Neuronal stem cell (in vitro differentiated cells): ENCODE measurements around the gene RASSF6.

Experiments used
- DNase-seq: peaks from one replicate; pipeline ENCODE4 v3.0.0-alpha.2; 2013; ENCODE audit warnings: low spot score
- H2AFZ ChIP-seq: one replicate; pipeline ENCODE4 v1.6.1; 2013; ENCODE audit warnings: mild to moderate bottlenecking, low read length, inconsistent platforms
- H2AK5ac ChIP-seq: 2 replicates; pipeline ENCODE4 v1.6.1; 2013; ENCODE audit warnings: low read depth, mild to moderate bottlenecking, inconsistent platforms, low read length, moderate library complexity, mixed read lengths
- H2BK120ac ChIP-seq: 2 replicates; pipeline ENCODE4 v1.6.1; 2013; ENCODE audit warnings: low read depth, mild to moderate bottlenecking, inconsistent platforms, low read length, moderate library complexity, mixed read lengths
- H2BK12ac ChIP-seq: one replicate; pipeline ENCODE4 v1.6.1; 2013; ENCODE audit warnings: low read length, inconsistent platforms
- H2BK15ac ChIP-seq: 2 replicates; pipeline ENCODE4 v1.6.1; 2013; ENCODE audit warnings: mild to moderate bottlenecking, low read length, inconsistent platforms, mixed read lengths
- H2BK5ac ChIP-seq: one replicate; pipeline ENCODE4 v1.6.1; 2013; ENCODE audit warnings: inconsistent platforms, mild to moderate bottlenecking, low read length, moderate library complexity
- H3K14ac ChIP-seq: one replicate; pipeline ENCODE4 v1.6.1; 2013; ENCODE audit warnings: low read length, inconsistent platforms
- H3K18ac ChIP-seq: 2 replicates; pipeline ENCODE4 v1.6.1; 2013; ENCODE audit warnings: low read length, inconsistent platforms
- H3K23ac ChIP-seq: 2 replicates; pipeline ENCODE4 v1.6.1; 2013; ENCODE audit warnings: low read depth, mild to moderate bottlenecking, mixed read lengths, low read length, inconsistent platforms; ENCODE audit not compliant: poor library complexity
- H3K27ac ChIP-seq: replicated peaks from 3 replicates; pipeline ENCODE4 v1.5.1; 2013; ENCODE audit warnings: low read length, inconsistent platforms
- H3K27me3 ChIP-seq, 3 experiments: 2 replicates each; pipeline ENCODE4 v1.6.1; 2013; ENCODE audit warnings: low read length in 3 of 3, mild to moderate bottlenecking in 2 of 3, inconsistent platforms in 1 of 3, low read depth in 1 of 3, mixed read lengths in 1 of 3, moderate library complexity in 1 of 3; ENCODE audit not compliant: control insufficient read depth in 3 of 3, insufficient read depth in 3 of 3
- H3K36me3 ChIP-seq, 2 donors: replicated peaks in 1 of 2; 2 replicates each; pipeline ENCODE4 v1.6.1; 2013; ENCODE audit warnings: low read length in 2 of 2; ENCODE audit not compliant: control insufficient read depth in 2 of 2, insufficient read depth in 2 of 2
- H3K4ac ChIP-seq: 2 replicates; pipeline ENCODE4 v1.6.1; 2013; ENCODE audit warnings: inconsistent platforms, mild to moderate bottlenecking, low read length, moderate library complexity
- H3K4me1 ChIP-seq, 2 donors: 1 replicate in 1 of 2; 2 replicates in 1 of 2; pipeline ENCODE4 v1.6.1; 2013; ENCODE audit warnings: low read length in 2 of 2, low read depth in 1 of 2; ENCODE audit not compliant: control insufficient read depth in 2 of 2, insufficient read depth in 1 of 2
- H3K4me2 ChIP-seq: one replicate; pipeline ENCODE4 v1.6.1; 2013; ENCODE audit warnings: mild to moderate bottlenecking, low read length, inconsistent platforms; ENCODE audit not compliant: insufficient read depth, poor library complexity, severe bottlenecking
- H3K4me3 ChIP-seq, 2 donors: 2 replicates each; pipeline ENCODE4 v1.5.1; 2013; ENCODE audit warnings: low read length in 2 of 2, mild to moderate bottlenecking in 2 of 2, inconsistent platforms in 1 of 2, moderate library complexity in 1 of 2
- H3K79me1 ChIP-seq: one replicate; pipeline ENCODE4 v1.6.1; 2013; ENCODE audit warnings: low read depth, mild to moderate bottlenecking, inconsistent platforms, low read length, moderate library complexity
- H3K9ac ChIP-seq: one replicate; pipeline ENCODE4 v1.6.1; 2013; ENCODE audit warnings: mild to moderate bottlenecking, low read depth, low read length, inconsistent platforms; ENCODE audit not compliant: poor library complexity
- H3K9me3 ChIP-seq, 2 donors: replicated peaks in 1 of 2; 2 replicates each; pipeline versions ENCODE3 to v1.6.1; 2013; ENCODE audit warnings: low read length in 2 of 2, mild to moderate bottlenecking in 2 of 2, inconsistent platforms in 1 of 2, low read depth in 1 of 2, mixed read lengths in 1 of 2, moderate library complexity in 1 of 2; ENCODE audit not compliant: control insufficient read depth in 2 of 2, insufficient read depth in 1 of 2
- H4K8ac ChIP-seq: one replicate; pipeline ENCODE4 v1.6.1; 2013; ENCODE audit warnings: low read depth, mild to moderate bottlenecking, inconsistent platforms, low read length, moderate library complexity
- H4K91ac ChIP-seq: one replicate; pipeline ENCODE4 v1.6.1; 2013; ENCODE audit warnings: low read length, low read depth, mild to moderate bottlenecking, inconsistent platforms; ENCODE audit not compliant: poor library complexity
- WGBS, 2 donors: extraction: QIAGEN DNeasy Blood & Tissue Kit; methylation state at CpG; one replicate each; pipeline ENCODE4 v1.1.7; 2013; ENCODE audit warnings: missing lambda C conversion rate in 2 of 2, mixed read lengths in 1 of 2; ENCODE audit not compliant: insufficient read length in 2 of 2, insufficient replicate concordance in 1 of 2; ENCODE audit errors: extremely low coverage in 2 of 2; 5-methylcytosine and 5-hydroxymethylcytosine counted together

Gene RASSF6

GRCh38 chr4:73607375-73608033 lies 12.7 kb downstream of the RASSF6 start:
- H2AK5ac ChIP-seq = no peak overlapping the region
- no peak overlapping the region for H3K18ac ChIP-seq
- no peak overlapping the region for H4K8ac ChIP-seq
- H4K91ac ChIP-seq = no peak overlapping the region
- H3K4me1 ChIP-seq = peaks cover 0 to 1% of the 10 kb centered on the region in 2 donors
- no peak overlapping the region for H2BK12ac ChIP-seq
- H3K27ac ChIP-seq = no peak overlapping the region
- H2BK5ac ChIP-seq = no peak overlapping the region
- no peaks in the 10 kb centered on the region for H3K36me3 ChIP-seq
- no peak overlapping the region for H3K4me2 ChIP-seq
- no peak for DNase-seq
- no peak overlapping the region for H3K23ac ChIP-seq
- H2BK15ac ChIP-seq = no peak overlapping the region
- no peak overlapping the region for H3K9ac ChIP-seq
- H3K14ac ChIP-seq = no peak overlapping the region
- no peak overlapping the region for H2BK120ac ChIP-seq
- H3K79me1 ChIP-seq = no peaks in the 10 kb centered on the region
- H3K9me3 ChIP-seq = no peaks in the 10 kb centered on the region
- H3K4me3 ChIP-seq = no peak overlapping the region
- H2AFZ ChIP-seq = no peak overlapping the region
- H3K4ac ChIP-seq = no peak overlapping the region
- H3K27me3 ChIP-seq = no peaks in the 10 kb centered on the region

GRCh38 chr4:73606465-73606974 lies 13.7 kb downstream of the RASSF6 start:
- H2BK15ac ChIP-seq = no peak overlapping the region
- no peak overlapping the region for H4K91ac ChIP-seq
- no peak overlapping the region for H2BK5ac ChIP-seq
- no peak overlapping the region for H3K4me2 ChIP-seq
- no peak overlapping the region for H2AFZ ChIP-seq
- no CpG with 5 or more reads among the region's 4 CpGs for WGBS, 2 donors
- H2AK5ac ChIP-seq = no peak overlapping the region
- H3K27ac ChIP-seq = no peak overlapping the region
- no peak overlapping the region for H2BK120ac ChIP-seq
- H4K8ac ChIP-seq = no peak overlapping the region
- H3K4me1 ChIP-seq = peaks cover 0 to 1% of the 10 kb centered on the region in 2 donors
- H3K4ac ChIP-seq = no peak overlapping the region
- no peaks in the 10 kb centered on the region for H3K27me3 ChIP-seq
- DNase-seq = no peak
- no peak overlapping the region for H3K14ac ChIP-seq
- no peak overlapping the region for H3K4me3 ChIP-seq
- no peaks in the 10 kb centered on the region for H3K9me3 ChIP-seq
- no peak overlapping the region for H3K9ac ChIP-seq
- H3K36me3 ChIP-seq = no peaks in the 10 kb centered on the region
- H3K23ac ChIP-seq = no peak overlapping the region
- H2BK12ac ChIP-seq = no peak overlapping the region
- no peaks in the 10 kb centered on the region for H3K79me1 ChIP-seq
- no peak overlapping the region for H3K18ac ChIP-seq

GRCh38 chr4:73603854-73604584 lies 16.2 kb downstream of the RASSF6 start:
- DNase-seq = no peak

GRCh38 chr4:73603271-73603710 lies 16.9 kb downstream of the RASSF6 start:
- H2BK12ac ChIP-seq = no peak overlapping the region
- H2AFZ ChIP-seq = no peak overlapping the region
- H3K36me3 ChIP-seq = no peaks in the 10 kb centered on the region
- H3K4ac ChIP-seq = no peak overlapping the region
- H2AK5ac ChIP-seq = no peak overlapping the region
- H2BK120ac ChIP-seq = no peak overlapping the region
- no peak overlapping the region for H3K4me3 ChIP-seq
- no peak for DNase-seq
- H3K27ac ChIP-seq = no peak overlapping the region
- peaks cover 0 to 2% of the 10 kb centered on the region in 2 donors for H3K4me1 ChIP-seq
- no peak overlapping the region for H4K8ac ChIP-seq
- H3K4me2 ChIP-seq = no peak overlapping the region
- H3K23ac ChIP-seq = no peak overlapping the region
- no peak overlapping the region for H2BK5ac ChIP-seq
- no CpG with 5 or more reads among the region's 3 CpGs for WGBS, 2 donors
- no peaks in the 10 kb centered on the region for H3K79me1 ChIP-seq
- H3K9me3 ChIP-seq = no peaks in the 10 kb centered on the region
- H3K27me3 ChIP-seq = no peaks in the 10 kb centered on the region
- H2BK15ac ChIP-seq = no peak overlapping the region
- H4K91ac ChIP-seq = no peak overlapping the region
- H3K14ac ChIP-seq = no peak overlapping the region
- H3K18ac ChIP-seq = no peak overlapping the region
- no peak overlapping the region for H3K9ac ChIP-seq

More at GRCh38 chr4:73603854-73604584, 16.2 kb downstream of the RASSF6 start:
- H4K8ac ChIP-seq = no peak overlapping the region
- no peaks in the 10 kb centered on the region for H3K79me1 ChIP-seq
- H3K18ac ChIP-seq = no peak overlapping the region
- H2AFZ ChIP-seq = no peak overlapping the region
- H2BK12ac ChIP-seq = no peak overlapping the region
- no peak overlapping the region for H3K14ac ChIP-seq
- no peak overlapping the region for H2AK5ac ChIP-seq
- no peak overlapping the region for H2BK5ac ChIP-seq
- H3K9me3 ChIP-seq = no peaks in the 10 kb centered on the region
- no peaks in the 10 kb centered on the region for H3K36me3 ChIP-seq
- H3K4me2 ChIP-seq = no peak overlapping the region
- no peak overlapping the region for H4K91ac ChIP-seq
- no peak overlapping the region for H3K4ac ChIP-seq
- no peak overlapping the region for H3K23ac ChIP-seq
- no peak overlapping the region for H3K4me3 ChIP-seq
- peaks cover 0 to 4% of the 10 kb centered on the region in 2 donors for H3K4me1 ChIP-seq
- no peak overlapping the region for H3K27ac ChIP-seq
- no peak overlapping the region for H3K9ac ChIP-seq
- H2BK15ac ChIP-seq = no peak overlapping the region
- no peaks in the 10 kb centered on the region for H3K27me3 ChIP-seq
- no peak overlapping the region for H2BK120ac ChIP-seq
- no CpG with 5 or more reads among the region's 12 CpGs for WGBS, 2 donors
